B cell (primary cell): Measurements from ENCODE around the gene ATP11B. TPM values are rescaled to one million over a fixed set of nuclear protein-coding genes. Genes with fewer than 3 reads are reported as not detected.

Source experiments
- ATAC-seq: fragments of 200-7000 bp; cut with Tn5 transposase; one replicate; pipeline ENCODE4 v1.10.0; 2021; ENCODE audit warnings: low read depth, mild to moderate bottlenecking, moderate number of reproducible peaks, moderate library complexity
- CTCF ChIA-PET: fragments of 350-600 bp; sonication (Branson Sonifier 250); formaldehyde crosslinking; loops from one replicate; lab custom pipeline; 2021; ENCODE audit warnings: antibody characterized with exemption, inconsistent platforms; lab: Charles Lee
- POLR2A ChIA-PET: fragments of 350-600 bp; sonication (Branson Sonifier 250); formaldehyde crosslinking; loops from one replicate; lab custom pipeline; 2021; ENCODE audit warnings: antibody characterized with exemption; lab: Charles Lee
- DNase-seq: peaks from one replicate; pipeline ENCODE4 v3.0.0; 2013
- H2AFZ ChIP-seq: 2 replicates; pipeline ENCODE4 v1.6.1; 2012; ENCODE audit warnings: mild to moderate bottlenecking, low read depth, low read length; ENCODE audit not compliant: insufficient read depth, poor library complexity, severe bottlenecking
- H3K27ac ChIP-seq, 2 donors: 1 replicate in 1 of 2; 2 replicates in 1 of 2; pipeline ENCODE4 v1.5.1; 2012 to 2013; ENCODE audit warnings: low read length in 2 of 2, mild to moderate bottlenecking in 2 of 2, moderate library complexity in 1 of 2
- H3K27me3 ChIP-seq, 4 experiments: fragments of 200-600 bp in 1 of 4; sonication (generic) in 1 of 4; replicated peaks in 1 of 4; 1 replicate in 2 of 4; 2 replicates in 2 of 4; pipeline versions ENCODE4 v1.6.1 to v1.7.0; 2013 to 2016; ENCODE audit warnings: low read length in 3 of 4, mild to moderate bottlenecking in 2 of 4, mixed read lengths in 1 of 4, moderate library complexity in 1 of 4; ENCODE audit not compliant: insufficient read depth in 4 of 4, control insufficient read depth in 3 of 4; ENCODE audit errors: control extremely low read depth in 1 of 4
- H3K36me3 ChIP-seq, 2 experiments: replicated peaks in 1 of 2; 1 replicate in 1 of 2; 2 replicates in 1 of 2; pipeline versions ENCODE4 v1.6.1 to v1.7.1; 2013; ENCODE audit warnings: low read length in 1 of 2; ENCODE audit not compliant: insufficient read depth in 2 of 2, control insufficient read depth in 1 of 2; ENCODE audit errors: control extremely low read depth in 1 of 2, extremely low read depth in 1 of 2
- H3K4me1 ChIP-seq, 2 donors: fragments of 200-600 bp in 1 of 2; sonication (generic) in 1 of 2; 1 replicate in 1 of 2; 2 replicates in 1 of 2; pipeline versions ENCODE4 v1.5.1 to v1.6.1; 2013 to 2017; ENCODE audit warnings: low read length in 2 of 2; ENCODE audit not compliant: control insufficient read depth in 2 of 2, insufficient read depth in 2 of 2
- H3K4me2 ChIP-seq: replicated peaks from 2 replicates; pipeline ENCODE3; 2012; ENCODE audit warnings: mild to moderate bottlenecking, low read depth, low read length; ENCODE audit not compliant: poor library complexity, severe bottlenecking
- H3K4me3 ChIP-seq, 5 experiments: fragments of 200-600 bp in 1 of 5; sonication (generic) in 1 of 5; 1 replicate in 3 of 5; 2 replicates in 2 of 5; pipeline versions ENCODE4 v1.5.1 to v1.7.0; 2011 to 2016; ENCODE audit warnings: low read length in 4 of 5, mild to moderate bottlenecking in 4 of 5, low read depth in 2 of 5, control low read depth in 1 of 5, moderate library complexity in 1 of 5; ENCODE audit not compliant: insufficient read depth in 1 of 5; ENCODE audit errors: control extremely low read depth in 1 of 5, extremely low read depth in 1 of 5
- H3K79me2 ChIP-seq: fragments of 200-600 bp; sonication (generic); one replicate; pipeline ENCODE4 v1.6.0; 2016; ENCODE audit warnings: low read length; ENCODE audit not compliant: control insufficient read depth, insufficient read depth
- H3K9ac ChIP-seq: fragments of 200-600 bp; sonication (generic); 2 replicates; pipeline ENCODE4 v1.6.1; 2017; ENCODE audit warnings: mild to moderate bottlenecking, low read length, moderate library complexity
- H3K9me3 ChIP-seq, 3 donors: one replicate each; pipeline versions ENCODE4 v1.6.1 to v1.7.1; 2013; ENCODE audit warnings: low read length in 2 of 3; ENCODE audit not compliant: control insufficient read depth in 2 of 3, insufficient read depth in 1 of 3; ENCODE audit errors: control extremely low read depth in 1 of 3
- H4K20me1 ChIP-seq: 2 replicates; pipeline ENCODE4 v1.6.0; 2012; ENCODE audit warnings: mild to moderate bottlenecking, low read length; ENCODE audit not compliant: insufficient read depth, control insufficient read depth, poor library complexity, severe bottlenecking
- H3K27ac Mint-ChIP-seq: one replicate; pipeline ENCODE4 v1.8.0; 2021; ENCODE audit warnings: mixed read lengths
- H3K27me3 Mint-ChIP-seq: one replicate; pipeline ENCODE4 v1.8.0; 2021; ENCODE audit warnings: mixed read lengths
- H3K4me1 Mint-ChIP-seq: one replicate; pipeline ENCODE4 v1.8.0; 2021; ENCODE audit warnings: mixed read lengths
- H3K4me3 Mint-ChIP-seq: one replicate; pipeline ENCODE4 v1.8.0; 2021; ENCODE audit warnings: mixed read lengths
- H3K9me3 Mint-ChIP-seq: one replicate; pipeline ENCODE4 v1.8.0; 2022; ENCODE audit warnings: mixed read lengths; ENCODE audit not compliant: insufficient read depth
- EZH2 ChIP-seq: IDR thresholded peaks from 2 replicates; pipeline ENCODE4 v1.6.1; 2012; ENCODE audit warnings: borderline replicate concordance, low read depth, mild to moderate bottlenecking, moderate library complexity, low read length; ENCODE audit not compliant: insufficient read depth, poor library complexity, severe bottlenecking
- WGBS: methylation state at CpG from one replicate; pipeline ENCODE4 v1.1.5; 2013; ENCODE audit warnings: missing lambda C conversion rate; ENCODE audit not compliant: insufficient coverage; 5-methylcytosine and 5-hydroxymethylcytosine counted together
- intact Hi-C: fragments of 100-400 bp; cut with micrococcal nuclease; formaldehyde crosslinking; loops from one replicate; pipeline ENCODE4 v1.10.0; 2022
- polyA plus RNA-seq: library from polyadenylated mRNA; depleted of rRNA; stranded (reverse); fragments of >200 nt; gene quantifications from 2 replicates; pipeline ENCODE4 v1.2.3, GENCODE V29; 2012
- total RNA-seq, 2 donors: library from RNA; stranded (reverse); fragments of 120-200 nt in 1 of 2; gene quantifications; 1 replicate in 1 of 2; 2 replicates in 1 of 2; pipeline versions ENCODE4 v1.2.3 to v1.2.4, GENCODE V29; 2013 to 2022
- TF ChIP-seq, protein P1 (sequence below): fragments of 200-600 bp; IDR thresholded peaks from one replicate; pipeline ENCODE4 v1.8.0; 2022; ENCODE audit warnings: antibody characterized with exemption, mild to moderate bottlenecking

ATP11B gene
- total and polyA plus RNA-seq, 2 donors (not counting 1 experiment from before 2014, with no cell fraction given) = 14.0 to 81.9 TPM

GRCh38 chr3:182889948-182890629, 96.8 kb downstream of the ATP11B start:
- peaks cover 13 to 54% of the 10 kb centered on the region in 2 experiments for H3K36me3 ChIP-seq
- no peaks in the 10 kb centered on the region for H3K79me2 ChIP-seq
- CTCF ChIA-PET = interaction anchor here (1.2 kb wide), 1 partner anchor 176 kb away, joined by 3 read pairs; no protein-coding TSS in a partner anchor
- H3K4me1 ChIP-seq = no peaks in the 10 kb centered on the region
- H3K9me3 ChIP-seq = no peaks in the 10 kb centered on the region
- TF ChIP-seq, protein P1, sequence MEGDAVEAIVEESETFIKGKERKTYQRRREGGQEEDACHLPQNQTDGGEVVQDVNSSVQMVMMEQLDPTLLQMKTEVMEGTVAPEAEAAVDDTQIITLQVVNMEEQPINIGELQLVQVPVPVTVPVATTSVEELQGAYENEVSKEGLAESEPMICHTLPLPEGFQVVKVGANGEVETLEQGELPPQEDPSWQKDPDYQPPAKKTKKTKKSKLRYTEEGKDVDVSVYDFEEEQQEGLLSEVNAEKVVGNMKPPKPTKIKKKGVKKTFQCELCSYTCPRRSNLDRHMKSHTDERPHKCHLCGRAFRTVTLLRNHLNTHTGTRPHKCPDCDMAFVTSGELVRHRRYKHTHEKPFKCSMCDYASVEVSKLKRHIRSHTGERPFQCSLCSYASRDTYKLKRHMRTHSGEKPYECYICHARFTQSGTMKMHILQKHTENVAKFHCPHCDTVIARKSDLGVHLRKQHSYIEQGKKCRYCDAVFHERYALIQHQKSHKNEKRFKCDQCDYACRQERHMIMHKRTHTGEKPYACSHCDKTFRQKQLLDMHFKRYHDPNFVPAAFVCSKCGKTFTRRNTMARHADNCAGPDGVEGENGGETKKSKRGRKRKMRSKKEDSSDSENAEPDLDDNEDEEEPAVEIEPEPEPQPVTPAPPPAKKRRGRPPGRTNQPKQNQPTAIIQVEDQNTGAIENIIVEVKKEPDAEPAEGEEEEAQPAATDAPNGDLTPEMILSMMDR = no peak
- no peak for TF ChIP-seq EZH2
- H3K4me2 ChIP-seq = no peak overlapping the region
- H4K20me1 ChIP-seq = no peaks in the 10 kb centered on the region
- Mint-ChIP-seq H3K9me3 (no peaks in the 10 kb centered on the region), H3K4me3 (no peak overlapping the region), H3K4me1 (no peaks in the 10 kb centered on the region), H3K27ac (no peak overlapping the region), H3K27me3 (no peaks in the 10 kb centered on the region)
- intact Hi-C loops = no loop called here
- POLR2A ChIA-PET = no interaction called here
- no CpG with 5 or more reads among the region's 3 CpGs for WGBS
- no peak overlapping the region for H3K4me3 ChIP-seq
- H3K9ac ChIP-seq = no peak overlapping the region
- H2AFZ ChIP-seq = no peak overlapping the region
- DNase-seq = no peak
- no peak for ATAC-seq
- H3K27me3 ChIP-seq = no peaks in the 10 kb centered on the region
- no peak overlapping the region for H3K27ac ChIP-seq

GRCh38 chr3:182891364-182891763, 98.1 kb downstream of the ATP11B start:
- Histone ChIP-seq H2AFZ (no peak overlapping the region), H3K4me1 (no peaks in the 10 kb centered on the region), H3K27me3 (no peaks in the 10 kb centered on the region), H3K9ac (no peak overlapping the region), H3K27ac (no peak overlapping the region), H3K9me3 (no peaks in the 10 kb centered on the region), H4K20me1 (no peaks in the 10 kb centered on the region), H3K4me3 (no peak overlapping the region), H3K79me2 (no peaks in the 10 kb centered on the region), H3K36me3 (peaks cover 14 to 55% of the 10 kb centered on the region in 2 experiments), H3K4me2 (no peak overlapping the region)
- no peak overlapping the region for H3K27ac Mint-ChIP-seq
- H3K27me3 Mint-ChIP-seq = no peaks in the 10 kb centered on the region
- intact Hi-C loops = no loop called here
- no CpG with 5 or more reads among the region's 1 CpG for WGBS
- TF ChIP-seq, protein P1 = no peak
- no peak for TF ChIP-seq EZH2
- DNase-seq (no peak), ATAC-seq (no peak)
- H3K4me3 Mint-ChIP-seq = no peak overlapping the region
- no peaks in the 10 kb centered on the region for H3K4me1 Mint-ChIP-seq
- ChIA-PET POLR2A (no interaction called here), CTCF (no interaction called here)
- H3K9me3 Mint-ChIP-seq = no peaks in the 10 kb centered on the region
